ENCODE results near the gene F13A1.

The F13A1 gene

DNA sequence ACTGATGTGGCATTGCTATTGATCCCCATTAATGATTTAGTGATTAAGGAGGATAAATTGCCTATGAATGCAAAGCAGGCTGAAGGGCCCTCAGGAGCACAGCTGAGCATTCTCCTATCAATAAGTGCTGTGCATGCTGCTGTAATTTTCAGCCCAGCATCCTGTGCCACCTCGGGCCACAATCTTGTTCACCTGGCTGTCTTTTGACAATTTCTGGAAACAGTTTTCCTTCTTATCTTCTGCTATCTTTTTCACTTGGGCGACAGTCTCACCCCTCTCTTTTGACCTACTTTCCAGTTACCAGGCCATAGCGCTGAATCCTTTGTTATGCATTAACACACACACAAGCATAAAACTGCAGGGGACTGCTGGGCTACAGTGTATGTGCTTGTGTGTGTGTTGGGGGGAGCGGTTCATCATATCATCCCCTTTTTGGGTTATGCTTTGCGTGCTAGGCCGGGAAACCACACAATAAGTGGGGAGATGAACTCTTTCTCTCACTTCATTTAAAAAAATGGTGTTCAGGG is 60.2 kb downstream of the F13A1 start:
- intact Hi-C loops (cut with DNase I; ENCODE audit: low total_unique reads) = no loop called here

DNA sequence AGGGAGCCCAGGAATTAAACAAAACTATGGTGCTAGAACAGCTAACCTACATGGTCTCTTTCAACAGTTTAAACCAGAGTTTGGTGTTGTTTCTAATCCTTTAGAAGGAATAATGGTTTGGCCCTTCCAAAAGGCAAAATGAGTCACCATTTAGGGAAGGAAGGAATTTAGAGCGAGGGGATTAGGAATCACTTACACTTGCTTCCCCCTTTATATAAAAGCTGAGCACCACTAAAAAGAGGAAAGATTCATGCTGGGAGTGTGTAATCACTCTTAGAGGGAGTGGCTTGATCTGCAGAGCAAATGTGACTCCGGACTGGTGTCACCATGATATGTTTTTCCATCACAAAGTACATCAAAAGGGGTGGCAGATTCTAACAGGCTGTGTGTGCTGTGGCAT is 63.6 kb downstream of the F13A1 start:
- DNase-seq = no peak
- Histone ChIP-seq H3K36me3 (no peaks in the 10 kb centered on the region), H3K9me3 (no peaks in the 10 kb centered on the region), H3K27ac (no peak overlapping the region), H3K4me1 (peaks cover 0 to 9% (median 6%) of the 10 kb centered on the region in 4 donors), H3K27me3 (no peaks in the 10 kb centered on the region), H3K4me3 (no peak overlapping the region)
- intact Hi-C loops (cut with DNase I; ENCODE audit: low total_unique reads) = no loop called here
- TF ChIP-seq, protein P1, sequence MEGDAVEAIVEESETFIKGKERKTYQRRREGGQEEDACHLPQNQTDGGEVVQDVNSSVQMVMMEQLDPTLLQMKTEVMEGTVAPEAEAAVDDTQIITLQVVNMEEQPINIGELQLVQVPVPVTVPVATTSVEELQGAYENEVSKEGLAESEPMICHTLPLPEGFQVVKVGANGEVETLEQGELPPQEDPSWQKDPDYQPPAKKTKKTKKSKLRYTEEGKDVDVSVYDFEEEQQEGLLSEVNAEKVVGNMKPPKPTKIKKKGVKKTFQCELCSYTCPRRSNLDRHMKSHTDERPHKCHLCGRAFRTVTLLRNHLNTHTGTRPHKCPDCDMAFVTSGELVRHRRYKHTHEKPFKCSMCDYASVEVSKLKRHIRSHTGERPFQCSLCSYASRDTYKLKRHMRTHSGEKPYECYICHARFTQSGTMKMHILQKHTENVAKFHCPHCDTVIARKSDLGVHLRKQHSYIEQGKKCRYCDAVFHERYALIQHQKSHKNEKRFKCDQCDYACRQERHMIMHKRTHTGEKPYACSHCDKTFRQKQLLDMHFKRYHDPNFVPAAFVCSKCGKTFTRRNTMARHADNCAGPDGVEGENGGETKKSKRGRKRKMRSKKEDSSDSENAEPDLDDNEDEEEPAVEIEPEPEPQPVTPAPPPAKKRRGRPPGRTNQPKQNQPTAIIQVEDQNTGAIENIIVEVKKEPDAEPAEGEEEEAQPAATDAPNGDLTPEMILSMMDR (IDR thresholded peaks at IDR 0.05) = no peak

More for the DNA sequence above, 60.2 kb downstream of the F13A1 start:
- Histone ChIP-seq H3K4me3 (no peak overlapping the region), H3K27me3 (no peaks in the 10 kb centered on the region), H3K36me3 (no peaks in the 10 kb centered on the region), H3K4me1 (peaks cover 0 to 9% (median 5%) of the 10 kb centered on the region in 4 donors), H3K9me3 (no peaks in the 10 kb centered on the region), H3K27ac (no peak overlapping the region)
- DNase-seq = no peak
- TF ChIP-seq, protein P1 (IDR thresholded peaks at IDR 0.05) = no peak

DNA sequence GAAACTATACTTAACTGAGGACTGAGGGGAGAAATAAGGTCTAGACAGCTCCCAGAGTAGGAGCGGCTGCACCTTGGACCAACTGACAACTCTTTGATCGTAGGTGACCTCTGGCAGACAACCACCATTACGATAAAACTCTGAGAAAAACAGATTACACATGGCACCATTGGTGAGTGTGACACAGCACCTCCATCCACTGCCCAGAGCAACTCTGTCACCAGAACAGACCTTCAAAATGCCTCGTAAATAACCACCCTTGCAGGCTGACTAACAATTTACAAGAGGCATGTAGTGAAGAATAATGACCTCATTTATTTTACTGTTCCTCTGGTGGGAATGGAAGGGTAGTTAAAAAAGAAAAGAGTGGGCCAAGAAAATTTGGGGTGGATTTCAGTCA is 64.2 kb downstream of the F13A1 start:
- no peak for DNase-seq
- no peak overlapping the region for H3K4me3 ChIP-seq
- no peaks in the 10 kb centered on the region for H3K27me3 ChIP-seq
- no peaks in the 10 kb centered on the region for H3K36me3 ChIP-seq
- intact Hi-C loops (cut with DNase I; ENCODE audit: low total_unique reads) = no loop called here
- no peaks in the 10 kb centered on the region for H3K9me3 ChIP-seq
- H3K4me1 ChIP-seq = peaks cover 0 to 9% (median 6%) of the 10 kb centered on the region in 4 donors
- TF ChIP-seq, protein P1 (IDR thresholded peaks at IDR 0.05) = no peak
- no peak overlapping the region for H3K27ac ChIP-seq

DNA sequence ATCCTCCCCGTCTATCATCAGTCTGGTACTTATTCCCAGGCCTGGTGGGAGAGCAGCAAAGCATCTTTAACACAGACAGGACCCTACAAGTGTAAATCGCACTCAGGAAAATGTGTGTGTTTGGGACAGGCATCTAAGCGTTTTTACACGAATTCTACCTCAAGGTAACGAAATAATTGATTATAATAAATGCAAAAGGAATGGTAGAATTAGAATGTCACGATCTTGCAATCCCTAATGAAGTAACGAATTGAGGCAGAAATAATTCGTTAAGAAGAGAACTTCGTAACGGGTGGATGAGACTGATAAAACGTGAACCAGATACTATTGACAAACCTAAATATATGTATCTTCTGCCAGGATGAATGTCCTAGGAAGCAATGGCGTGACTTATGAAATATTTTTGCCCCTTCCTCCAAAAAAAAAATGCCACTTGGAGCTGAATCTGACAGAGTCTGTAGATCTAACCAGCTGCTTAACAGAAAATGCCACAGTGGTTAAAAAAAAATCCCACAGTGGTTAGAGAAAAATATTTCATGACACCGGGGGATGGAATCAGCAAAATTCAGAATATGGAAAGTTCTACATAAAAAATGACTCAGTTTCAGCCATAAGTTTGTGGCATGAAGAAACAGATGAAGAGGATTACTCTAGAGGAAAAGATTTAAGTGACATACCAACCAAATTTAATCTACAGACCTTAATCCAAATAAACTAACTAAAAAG is 68.7 kb downstream of the F13A1 start:
- Histone ChIP-seq H3K4me3 (no peak overlapping the region), H3K27me3 (no peaks in the 10 kb centered on the region), H3K36me3 (no peaks in the 10 kb centered on the region), H3K4me1 (peaks cover 0 to 7% (median 4%) of the 10 kb centered on the region in 4 donors), H3K27ac (no peak overlapping the region), H3K9me3 (no peaks in the 10 kb centered on the region)
- DNase-seq = no peak
- intact Hi-C loops (cut with DNase I; ENCODE audit: low total_unique reads) = no loop called here
- TF ChIP-seq, protein P1 (IDR thresholded peaks at IDR 0.05) = no peak

DNA sequence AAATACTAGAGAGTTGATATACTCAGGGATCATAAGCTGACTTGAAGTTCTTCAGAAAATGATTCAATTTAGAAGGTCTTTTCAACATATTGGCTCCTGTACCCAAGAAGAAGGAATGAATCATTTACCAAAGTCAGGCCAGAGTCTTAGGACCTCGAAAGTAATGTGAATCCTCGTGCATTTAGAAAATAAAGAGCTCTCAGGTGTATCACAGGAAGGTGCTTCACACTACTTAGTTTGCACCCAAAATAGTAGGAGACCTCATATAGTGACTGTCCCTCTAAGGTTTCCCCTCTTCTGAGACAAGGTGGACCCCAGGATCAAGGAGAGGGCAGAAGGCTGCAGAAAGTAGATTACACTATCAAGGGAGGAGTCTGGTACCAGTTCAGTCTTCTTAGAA is 71.8 kb downstream of the F13A1 start:
- H3K4me3 ChIP-seq = no peak overlapping the region
- H3K36me3 ChIP-seq = no peaks in the 10 kb centered on the region
- TF ChIP-seq, protein P1 (IDR thresholded peaks at IDR 0.05) = no peak
- no peak overlapping the region for H3K27ac ChIP-seq
- DNase-seq = no peak
- no peaks in the 10 kb centered on the region for H3K4me1 ChIP-seq
- no peaks in the 10 kb centered on the region for H3K9me3 ChIP-seq
- H3K27me3 ChIP-seq = no peaks in the 10 kb centered on the region
- intact Hi-C loops (cut with DNase I; ENCODE audit: low total_unique reads) = no loop called here

Measured in tibial artery (tissue), 4 donors.